HG03342 (cell line): ENCODE data around the gene CCSER1.
"Not testable (repeated sequence)": the region's sequence is repeated elsewhere in the genome, so short reads cannot be mapped to it uniquely, and the experiment has no call there.

Experiments
- ATAC-seq: cut with Tn5 transposase; IDR thresholded peaks from one replicate; pipeline ENCODE4 v1.9.1; 2021; ENCODE audit warnings: mild to moderate bottlenecking, moderate library complexity; ENCODE audit not compliant: unreplicated experiment

CCSER1 gene

DNA sequence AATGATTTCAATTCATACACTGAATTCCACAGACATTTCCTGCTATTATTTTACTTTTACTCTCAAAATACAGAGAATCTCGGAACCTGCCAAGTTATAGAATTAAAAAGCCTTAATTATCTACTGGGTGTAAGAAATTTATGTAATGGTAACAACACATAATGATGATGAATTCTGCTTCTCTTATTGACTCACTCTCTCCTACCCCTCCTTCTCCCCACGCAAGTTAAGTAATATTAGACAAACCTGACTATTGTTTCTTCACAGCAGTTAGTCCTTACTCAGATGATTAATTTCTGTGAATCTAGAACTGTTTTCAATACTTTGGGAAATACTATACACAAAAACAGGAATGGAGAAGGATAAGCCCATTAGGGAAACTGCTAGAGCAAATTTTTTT, 762.0 kb downstream of the CCSER1 start:
- no peak for ATAC-seq

DNA sequence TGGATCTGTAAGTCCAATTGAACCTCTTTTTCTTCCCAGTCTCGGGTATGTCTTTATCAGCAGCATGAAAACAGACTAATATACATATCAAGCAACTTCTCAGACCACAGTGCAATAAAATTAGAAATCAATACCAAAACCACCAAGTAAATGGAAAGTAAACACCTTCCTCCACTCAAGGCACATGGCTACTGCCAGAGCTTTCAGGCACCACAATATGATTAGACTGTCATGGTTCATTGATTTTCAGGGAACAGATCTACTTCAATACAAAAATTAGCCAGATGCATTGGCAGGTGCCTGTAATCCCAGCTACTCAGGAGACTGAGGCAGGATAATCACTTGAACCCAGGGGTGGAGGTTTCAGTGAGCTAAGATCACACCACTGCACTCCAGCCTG, 776.2 kb downstream of the CCSER1 start:
- not testable (repeated sequence) for ATAC-seq

DNA sequence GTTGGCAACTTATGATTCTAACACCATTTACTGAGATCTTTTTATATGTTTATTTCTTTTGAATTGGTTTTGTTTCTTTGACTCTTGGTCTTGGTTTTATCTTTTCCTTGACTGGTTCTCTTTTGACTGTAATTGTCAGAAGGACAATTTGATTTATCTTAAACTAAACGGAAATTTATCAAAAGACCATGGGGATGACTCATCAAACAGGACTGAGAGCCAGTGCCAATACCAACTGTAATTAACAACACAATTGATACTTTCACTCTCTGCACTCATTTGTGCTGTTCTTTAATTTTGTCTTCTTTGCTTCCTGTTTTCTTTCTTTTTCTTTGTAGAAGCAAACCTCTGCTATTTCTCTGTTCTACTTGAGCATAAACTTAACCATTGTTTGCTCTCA, 776.8 kb downstream of the CCSER1 start:
- no peak for ATAC-seq

DNA sequence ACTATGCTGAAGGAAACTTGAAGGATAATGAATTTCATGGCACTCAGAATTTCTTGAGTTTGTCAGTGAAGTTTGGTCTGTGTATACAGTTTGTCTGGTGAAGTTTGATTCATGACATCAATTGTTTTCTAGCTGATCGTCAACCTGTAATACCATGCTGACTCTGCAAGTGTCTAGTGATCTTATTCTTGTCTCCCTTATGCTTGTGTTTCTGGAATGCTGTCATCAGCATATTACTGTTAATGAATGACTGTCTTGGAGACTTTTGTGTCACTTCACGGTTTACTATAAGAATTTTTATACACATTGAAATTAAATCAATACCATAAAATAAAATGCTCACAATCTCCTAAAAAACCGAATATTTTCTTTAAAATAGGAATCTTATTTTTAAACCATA, 779.0 kb downstream of the CCSER1 start:
- no peak for ATAC-seq

DNA sequence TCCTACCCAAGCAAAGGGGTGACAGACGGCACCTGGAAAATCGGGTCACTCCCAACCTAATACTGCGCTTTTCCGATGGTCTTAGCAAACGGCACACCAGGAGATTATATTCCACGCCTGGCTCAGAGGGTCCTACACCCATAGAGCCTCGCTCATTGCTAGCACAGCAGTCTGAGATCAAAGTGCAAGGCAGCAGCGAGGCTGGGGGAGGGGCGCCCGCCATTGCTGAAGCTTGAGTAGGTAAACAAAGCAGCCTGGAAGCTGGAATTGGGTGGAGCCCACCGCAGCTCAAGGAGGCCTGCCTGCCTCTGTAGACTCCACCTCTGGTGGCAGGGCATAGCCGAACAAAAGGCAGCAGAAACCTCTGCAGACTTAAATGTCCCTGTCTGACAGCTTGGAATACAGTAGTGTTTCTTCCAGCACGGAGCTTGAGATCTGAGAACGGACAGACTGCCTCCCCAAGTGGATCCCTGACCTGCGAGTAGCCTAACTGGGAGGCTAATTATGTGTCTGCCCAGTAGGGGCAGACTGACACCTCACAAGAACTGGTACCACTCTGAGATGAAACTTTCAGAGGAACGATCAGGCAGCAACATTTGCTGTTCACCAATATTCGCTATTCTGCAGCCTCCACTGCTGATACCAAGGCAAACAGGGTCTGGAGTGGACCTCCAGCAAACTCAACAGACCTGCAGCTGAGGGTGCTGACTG, 784.7 kb downstream of the CCSER1 start:
- ATAC-seq, result not testable (repeated sequence)

DNA sequence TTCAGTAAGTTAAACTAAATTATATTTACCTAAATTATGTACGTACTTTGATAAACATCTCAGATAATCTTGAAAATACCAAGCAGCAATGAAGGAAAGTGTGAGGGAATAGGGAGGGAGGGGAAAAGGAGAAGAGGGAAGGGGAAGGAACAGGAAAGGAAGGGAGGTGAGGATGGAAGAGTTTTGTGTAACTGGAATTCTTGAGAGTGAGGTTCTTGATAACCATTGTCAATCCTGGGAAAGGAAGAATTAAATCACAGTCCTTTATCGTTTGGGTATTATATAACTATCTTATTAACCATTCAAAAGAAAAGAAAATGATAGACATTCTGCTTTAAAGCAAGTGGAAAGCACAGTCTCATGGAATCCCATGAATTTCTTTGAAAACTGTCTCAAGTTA, 795.0 kb downstream of the CCSER1 start:
- ATAC-seq, result no peak

DNA sequence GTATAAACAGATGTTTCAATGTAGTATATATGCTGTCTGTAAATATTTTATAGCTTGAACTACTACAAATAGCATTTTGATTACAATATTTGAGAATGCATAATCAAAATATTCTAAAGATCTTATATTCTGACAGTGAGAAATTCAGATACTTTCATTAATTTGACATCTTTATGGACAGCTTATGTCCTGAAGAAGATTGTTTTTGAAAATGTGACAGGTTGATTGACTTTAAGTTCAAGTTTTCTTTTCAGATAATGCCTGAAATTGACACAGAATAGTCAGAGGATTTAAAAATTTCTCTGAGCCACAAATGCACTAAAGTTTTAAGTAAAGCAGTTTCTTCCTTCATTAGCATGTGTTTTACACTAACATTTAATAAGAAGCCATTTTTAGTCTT, 799.8 kb downstream of the CCSER1 start:
- no peak for ATAC-seq

DNA sequence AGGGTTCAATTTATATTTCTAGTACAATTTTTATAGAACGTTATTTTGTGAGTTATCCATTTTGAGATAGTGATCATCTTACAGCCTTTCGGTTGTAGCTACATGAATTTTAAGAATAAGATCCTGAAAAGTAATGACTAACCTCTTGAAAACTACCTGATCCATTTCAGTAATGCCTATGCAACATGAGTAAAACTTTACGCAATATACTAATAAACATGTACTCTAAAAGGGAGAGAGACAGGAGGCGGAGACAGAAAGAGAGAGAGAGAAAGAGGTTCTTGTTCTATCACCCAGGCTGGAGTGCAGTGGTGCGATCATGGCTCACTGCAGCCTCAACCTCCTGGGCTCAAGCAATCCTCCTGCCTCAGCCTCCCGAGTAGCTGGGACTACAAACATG, 816.1 kb downstream of the CCSER1 start:
- no peak for ATAC-seq

DNA sequence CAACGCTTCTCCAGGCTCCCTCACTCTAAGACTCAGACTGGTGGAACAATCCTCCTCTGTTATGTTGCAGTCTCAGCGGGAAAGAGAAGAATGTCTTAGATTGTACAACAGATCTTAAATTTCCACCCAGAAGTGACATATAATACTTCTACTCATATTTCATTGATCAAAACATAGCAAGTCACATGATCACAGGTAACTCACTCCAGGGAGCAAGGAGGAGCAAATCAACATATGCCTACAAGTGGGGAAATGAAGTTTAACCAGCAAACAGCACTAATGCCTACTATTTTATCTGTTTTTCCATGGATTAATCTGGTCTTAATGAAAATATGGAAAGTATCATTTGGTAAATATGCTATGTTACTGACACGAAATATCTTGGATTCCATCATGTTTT, 819.8 kb downstream of the CCSER1 start:
- ATAC-seq, result no peak

DNA sequence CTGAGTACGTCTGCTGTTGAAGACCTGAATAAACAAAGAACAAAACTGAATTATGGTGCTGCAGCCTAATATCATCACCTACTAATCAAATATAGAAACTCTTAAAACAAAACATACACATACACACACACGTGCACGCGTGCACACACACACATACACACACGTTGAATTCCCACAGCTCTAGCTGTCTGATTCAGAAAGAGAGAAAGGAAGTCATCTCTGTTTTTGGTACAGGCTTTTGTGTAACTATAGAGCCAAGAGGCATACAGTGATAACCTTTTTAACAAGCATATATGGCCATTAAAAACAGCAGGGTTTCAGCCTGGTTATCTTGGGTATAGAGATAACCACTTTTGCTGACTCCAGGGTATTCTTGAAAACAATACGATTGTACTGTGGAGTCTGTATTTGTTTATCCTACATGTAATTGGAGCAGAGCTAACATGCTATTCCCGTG, 823.2 kb downstream of the CCSER1 start:
- no peak for ATAC-seq

DNA sequence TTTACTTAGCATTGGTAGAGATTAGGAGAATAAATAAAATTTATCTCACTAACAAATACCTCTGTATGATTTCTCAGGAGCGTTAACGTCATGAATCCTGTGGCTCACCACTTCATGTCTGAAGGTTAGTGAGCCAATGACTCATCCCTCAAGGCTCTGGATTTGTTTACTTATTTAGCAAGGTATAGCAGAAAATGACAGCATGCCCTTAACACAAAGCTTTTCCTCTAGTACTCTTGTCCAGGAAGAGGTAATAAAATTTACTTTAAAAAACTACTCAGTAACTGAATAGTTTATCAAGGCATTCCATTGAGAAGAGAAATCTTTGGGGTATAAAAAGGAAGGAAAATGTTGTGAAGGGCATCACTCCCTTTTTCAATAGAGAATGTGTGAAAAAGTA, 823.8 kb downstream of the CCSER1 start:
- no peak for ATAC-seq

DNA sequence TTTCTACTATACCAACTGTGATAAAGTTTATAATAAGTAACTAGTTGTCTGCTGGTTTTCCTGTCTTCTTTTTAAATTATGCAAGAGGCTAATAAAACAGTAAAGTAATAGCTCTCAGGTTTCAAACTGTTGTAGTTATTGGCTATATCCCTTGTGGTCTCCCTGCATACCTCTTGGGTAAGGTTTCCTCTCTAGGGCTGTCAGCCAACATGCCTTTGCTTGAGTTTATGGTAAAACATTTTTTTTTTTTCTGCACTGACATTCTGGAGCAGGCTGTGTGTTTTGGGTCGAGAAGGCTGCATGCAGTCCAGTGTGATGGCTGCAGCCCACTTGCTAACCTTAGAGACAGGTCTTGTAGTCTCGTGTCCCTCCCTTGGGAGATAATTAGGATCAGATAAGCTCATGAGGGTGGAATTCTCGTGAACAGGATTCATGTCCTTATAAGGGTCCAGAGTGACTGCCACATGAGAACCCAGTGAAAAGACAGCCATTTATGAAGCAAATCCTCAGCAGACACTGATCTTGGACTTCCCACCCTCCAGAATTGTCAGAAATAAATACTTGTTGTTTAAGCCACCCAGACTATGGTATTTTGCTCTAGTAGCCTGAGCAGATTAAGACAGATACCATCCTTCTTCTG, 831.2 kb downstream of the CCSER1 start:
- ATAC-seq, result no peak

DNA sequence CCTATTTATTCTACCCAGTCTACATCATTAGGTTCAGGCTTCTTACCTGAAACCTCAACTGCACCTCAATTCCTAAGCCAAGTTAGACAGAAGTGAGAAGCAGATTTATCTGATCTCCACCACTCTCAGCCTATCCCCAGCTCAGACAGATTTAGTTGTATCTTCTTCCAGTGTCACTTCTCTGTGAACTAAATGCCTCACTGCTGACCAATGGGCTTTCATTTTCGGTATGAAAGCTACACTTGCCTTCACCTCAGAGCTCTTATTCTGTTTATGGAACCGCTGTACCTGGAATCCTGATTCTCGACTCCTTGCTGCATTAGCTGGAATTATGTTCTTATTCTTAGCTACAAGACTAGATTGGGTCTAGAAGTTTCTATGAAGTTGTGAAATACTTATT, 833.2 kb downstream of the CCSER1 start:
- ATAC-seq, result peak; percentile 51

DNA sequence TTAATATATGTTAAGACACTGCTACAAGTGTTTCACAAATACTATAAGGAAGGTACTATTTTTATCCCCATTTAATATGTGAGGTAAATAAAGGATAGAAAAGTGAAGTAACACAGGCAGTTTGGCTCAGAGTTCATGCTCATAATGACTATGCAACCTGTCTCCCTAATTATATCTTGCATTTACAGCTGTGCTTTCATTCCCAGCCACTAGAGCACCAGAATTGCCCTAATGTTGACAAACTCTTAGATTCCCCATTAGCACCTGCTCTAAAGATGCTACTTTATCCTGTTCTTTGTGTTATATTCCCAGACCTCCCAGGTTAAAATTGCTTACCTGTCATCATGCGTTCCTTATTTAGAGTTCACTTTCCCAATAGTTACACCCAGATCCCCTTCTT, 833.6 kb downstream of the CCSER1 start:
- ATAC-seq, result peak; percentile 42

DNA sequence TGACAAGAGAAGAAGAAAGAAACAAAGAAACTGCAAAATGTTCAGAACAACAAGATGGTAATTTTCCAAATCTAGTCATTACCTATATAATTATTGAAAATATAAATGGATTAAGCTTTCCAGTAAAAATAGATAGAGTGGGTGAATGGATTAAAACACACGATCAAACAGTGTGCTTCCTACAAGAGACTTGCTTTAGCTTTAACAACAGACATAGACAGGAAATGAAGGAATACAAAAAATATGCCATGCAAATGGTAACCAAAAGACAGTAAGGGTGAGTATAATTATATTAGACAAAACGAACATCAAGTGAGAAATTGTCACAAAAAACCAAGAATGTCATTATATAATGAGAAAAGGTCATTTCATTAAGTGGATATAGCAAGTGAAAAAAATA, 842.8 kb downstream of the CCSER1 start:
- ATAC-seq, result no peak

DNA sequence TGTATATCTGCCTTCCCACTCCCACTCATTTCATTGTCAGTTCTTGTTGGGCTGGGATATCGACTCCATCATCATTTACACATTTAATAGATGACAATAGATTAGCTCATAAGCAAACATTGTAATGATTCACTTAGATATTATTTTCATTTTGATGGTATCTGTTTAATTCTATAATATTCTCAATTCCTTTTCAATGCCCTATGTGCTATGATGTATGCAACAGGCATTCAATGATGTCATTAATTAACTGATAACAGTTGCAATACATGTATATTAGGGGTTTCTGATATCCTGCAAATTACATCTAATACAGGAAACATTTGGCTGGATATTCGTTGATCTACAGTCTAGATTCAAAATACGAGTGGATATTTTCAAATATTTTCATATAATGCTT, 850.5 kb downstream of the CCSER1 start:
- ATAC-seq, result no peak

DNA sequence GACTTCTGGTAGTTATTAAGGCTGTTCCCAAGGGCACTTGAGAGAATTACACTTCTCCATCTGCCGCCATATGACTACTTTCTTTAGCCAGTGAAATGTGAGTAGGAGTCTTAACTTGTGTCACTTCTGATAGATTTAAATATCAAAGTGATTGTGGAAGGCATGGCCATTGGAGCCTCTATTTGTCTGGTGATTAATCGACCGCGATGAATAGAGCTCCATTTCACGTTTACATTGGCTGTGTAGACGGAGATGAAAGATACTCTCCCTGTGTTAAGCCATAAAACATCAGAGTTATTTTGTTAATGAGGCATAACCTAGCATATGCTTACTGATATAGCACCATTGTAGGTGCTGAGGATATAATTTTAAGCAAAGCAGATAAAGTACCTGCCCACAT, 852.4 kb downstream of the CCSER1 start:
- no peak for ATAC-seq

DNA sequence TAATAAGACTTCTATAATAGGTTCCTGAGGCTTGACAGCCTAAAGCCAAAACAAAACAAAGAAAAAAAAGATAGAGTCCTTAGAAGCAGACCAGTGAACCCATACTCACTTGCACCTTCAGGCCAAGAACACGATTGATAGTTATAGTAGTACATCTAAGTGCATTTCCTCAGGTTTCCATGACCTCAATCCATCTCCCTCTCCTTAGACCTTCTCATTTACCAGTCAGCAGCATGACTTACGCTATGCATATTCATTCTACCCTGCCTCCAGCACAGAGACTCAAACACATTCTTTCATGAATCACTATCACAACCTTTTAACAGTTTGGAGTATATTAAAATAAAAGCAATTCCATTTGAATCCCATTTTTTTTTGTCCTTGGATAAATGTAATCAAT, 855.6 kb downstream of the CCSER1 start:
- no peak for ATAC-seq

DNA sequence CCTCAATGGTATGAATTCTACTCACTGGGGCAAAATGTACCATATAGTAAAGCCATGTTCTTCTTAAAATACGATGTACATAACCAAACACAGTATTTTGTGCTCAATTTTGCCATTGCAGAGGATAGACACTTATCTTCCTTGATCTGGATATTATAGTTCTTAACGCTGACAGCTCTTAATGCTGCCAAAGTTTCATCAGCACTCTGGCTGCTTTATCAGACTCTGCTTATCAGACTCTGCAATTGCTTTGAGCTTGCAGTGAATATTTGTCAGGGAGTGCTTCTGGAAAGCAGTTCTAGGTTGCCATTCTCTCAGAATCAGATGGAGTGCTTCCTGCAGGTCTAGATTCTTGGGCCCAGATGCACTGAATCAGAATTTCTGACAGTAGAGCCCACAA, 863.1 kb downstream of the CCSER1 start:
- ATAC-seq, result no peak

DNA sequence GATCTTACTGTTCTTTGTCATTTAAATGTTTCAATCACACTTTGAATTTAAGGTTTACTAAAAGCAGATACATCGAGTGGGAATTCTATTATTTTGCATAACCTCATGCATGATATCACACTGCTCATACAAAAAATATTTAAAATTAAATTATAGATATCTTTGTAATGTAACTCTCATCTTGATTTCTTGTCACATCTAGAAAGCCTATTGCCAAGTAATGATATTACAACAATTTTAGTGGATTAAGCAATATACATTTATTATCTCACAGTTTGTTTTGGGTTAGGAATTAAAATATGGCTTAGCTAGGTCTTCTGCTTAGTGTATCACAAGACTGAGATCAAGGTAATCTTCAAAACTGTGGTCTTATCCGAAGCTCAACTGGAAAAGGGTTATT, 865.0 kb downstream of the CCSER1 start:
- ATAC-seq, result no peak

DNA sequence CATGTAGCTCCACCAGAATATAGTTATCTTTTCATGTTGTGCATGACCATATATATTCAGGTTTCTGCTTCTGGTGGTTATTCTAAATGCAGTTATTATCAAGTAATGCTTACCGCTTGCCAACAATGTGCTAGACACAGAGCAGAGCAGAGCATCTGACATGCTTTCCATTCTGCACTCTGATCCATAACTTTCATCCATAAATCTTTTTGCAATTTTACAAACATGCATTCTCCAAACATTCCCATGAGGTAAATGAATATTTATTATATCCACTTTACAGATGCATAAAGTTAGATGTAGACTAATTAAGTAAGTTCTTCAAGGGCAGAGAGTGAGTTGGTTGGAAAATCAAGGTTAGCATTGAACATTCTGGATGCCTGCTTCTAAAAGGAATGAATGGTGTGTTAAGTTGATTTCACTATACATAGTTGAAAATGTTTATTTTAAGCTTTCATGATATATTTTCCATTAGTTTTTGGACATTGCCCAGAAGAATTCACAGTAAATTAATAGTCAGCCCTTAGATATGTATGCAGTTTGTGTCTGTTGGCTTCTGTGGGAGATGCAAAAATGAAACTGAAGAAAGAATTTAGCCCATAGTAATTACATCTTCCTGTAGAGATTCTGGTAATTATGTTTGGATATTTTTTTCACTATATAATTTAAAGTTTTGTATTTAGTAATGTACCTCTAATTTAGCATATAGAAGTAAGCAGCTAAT, 867.8 kb downstream of the CCSER1 start:
- no peak for ATAC-seq

DNA sequence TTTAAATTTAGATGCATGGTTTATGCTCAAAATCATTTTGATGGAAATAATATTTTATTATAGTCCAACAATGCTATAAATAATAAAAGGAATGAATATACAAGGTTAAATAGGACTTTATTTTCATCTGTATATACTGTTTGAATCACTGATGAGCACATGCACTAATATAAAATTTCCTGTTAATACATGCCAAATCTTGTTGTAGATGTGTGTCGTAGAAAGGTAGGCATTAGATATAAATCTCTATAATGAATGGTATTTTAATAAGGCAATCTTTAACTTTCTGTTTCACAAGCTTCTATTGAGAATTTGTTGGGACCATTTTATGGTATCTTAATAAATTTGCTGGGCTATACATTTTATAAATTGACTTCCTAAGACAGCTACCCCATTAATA, 868.8 kb downstream of the CCSER1 start:
- ATAC-seq, result no peak
